Smooth muscle cell (in vitro differentiated cells): Measurements from ENCODE around the gene CACNB4. TPM values are rescaled to one million over a fixed set of nuclear protein-coding genes. Genes with fewer than 3 reads are reported as not detected.
A peak's percentile ranks its signal among the peaks of the same experiment; 100 is the strongest.

ENCODE experiments used
- DNase-seq: peaks from one replicate; lab custom pipeline; 2025; ENCODE audit not compliant: unreplicated experiment; lab: John Stamatoyannopoulos, UW
- H2AFZ ChIP-seq: fragments of 200-600 bp; sonication (generic); 2 replicates; pipeline ENCODE4 v1.6.0; 2016; ENCODE audit warnings: antibody characterized with exemption, low read depth, mild to moderate bottlenecking
- H3F3A ChIP-seq: fragments of 200-600 bp; sonication (generic); 2 replicates; pipeline ENCODE4 v1.6.0; 2017; ENCODE audit warnings: antibody characterized with exemption, low read depth
- H3K27ac ChIP-seq: fragments of 200-600 bp; sonication (generic); 2 replicates; pipeline ENCODE4 v1.5.1; 2016; ENCODE audit warnings: low read depth, mild to moderate bottlenecking
- H3K27me3 ChIP-seq: fragments of 200-600 bp; sonication (generic); 2 replicates; pipeline ENCODE4 v1.6.1; 2016; ENCODE audit warnings: low read depth, mild to moderate bottlenecking
- H3K36me3 ChIP-seq: fragments of 200-600 bp; sonication (generic); 2 replicates; pipeline ENCODE4 v1.5.1; 2016; ENCODE audit warnings: low read depth
- H3K4me1 ChIP-seq: fragments of 200-600 bp; sonication (generic); 2 replicates; pipeline ENCODE4 v1.5.1; 2016; ENCODE audit warnings: low read depth
- H3K4me2 ChIP-seq: fragments of 200-600 bp; sonication (generic); 2 replicates; pipeline ENCODE4 v1.6.0; 2016; ENCODE audit warnings: mild to moderate bottlenecking
- H3K4me3 ChIP-seq: fragments of 200-600 bp; sonication (generic); 2 replicates; pipeline ENCODE4 v1.5.1; 2016; ENCODE audit warnings: mild to moderate bottlenecking
- H3K79me2 ChIP-seq: fragments of 200-600 bp; sonication (generic); 2 replicates; pipeline ENCODE4 v1.6.0; 2016; ENCODE audit warnings: low read depth, mild to moderate bottlenecking
- H3K9ac ChIP-seq: fragments of 200-600 bp; sonication (generic); 2 replicates; pipeline ENCODE4 v1.6.0; 2016; ENCODE audit warnings: low read depth
- H3K9me3 ChIP-seq: fragments of 200-600 bp; sonication (generic); replicated peaks from 2 replicates; pipeline ENCODE4 v1.5.1; 2016; ENCODE audit warnings: low read depth
- H4K20me1 ChIP-seq: fragments of 200-600 bp; sonication (generic); 2 replicates; pipeline ENCODE4 v1.6.0; 2016; ENCODE audit warnings: low read depth
- WGBS: methylation state at CpG from one replicate; pipeline ENCODE4 v1.1.7; 2016; ENCODE audit warnings: low lambda C conversion rate; 5-methylcytosine and 5-hydroxymethylcytosine counted together
- polyA plus RNA-seq: library from polyadenylated mRNA; unstranded; fragments of >200 nt; fragmentation: Nextera tagmentation; extraction: Ambion mirVana; gene quantifications from 2 replicates; pipeline ENCODE4 v1.2.1, GENCODE V29; 2016
- total RNA-seq: library from RNA; depleted of rRNA; stranded (reverse); fragments of >200 nt; gene quantifications from 2 replicates; pipeline ENCODE4 v1.2.3, GENCODE V29; 2014
- TF ChIP-seq, protein P1 (sequence below): fragments of 200-600 bp; sonication (generic); IDR thresholded peaks from 2 replicates; pipeline ENCODE4 v1.5.1; 2017; ENCODE audit warnings: borderline replicate concordance, mild to moderate bottlenecking, antibody characterized with exemption; ENCODE audit not compliant: insufficient read depth, poor library complexity, severe bottlenecking

Gene CACNB4
- total and polyA plus RNA-seq, 2 experiments from 2014 or later: 0.06 to 1.4 TPM

DNA sequence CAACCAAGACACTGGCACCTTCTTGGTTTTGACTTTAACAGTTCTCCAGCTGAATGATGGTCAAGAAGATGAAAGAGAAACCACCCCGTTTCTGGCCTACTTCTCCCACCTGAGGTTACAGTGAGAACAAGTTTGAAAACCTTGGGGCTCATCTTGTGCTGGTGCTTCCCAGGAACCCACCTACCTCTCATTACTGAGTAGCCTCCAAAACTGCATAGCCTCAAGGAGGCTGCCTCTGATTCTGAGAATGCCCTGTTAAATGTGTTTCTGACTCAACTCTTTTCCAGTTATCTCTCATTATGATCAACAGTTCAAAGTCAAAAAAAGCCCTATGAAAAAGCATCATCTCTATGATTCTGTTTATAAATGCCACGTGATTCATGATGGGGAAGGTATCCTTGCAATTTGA, 121.9 kb downstream of the CACNB4 start:
- TF ChIP-seq, protein P1, sequence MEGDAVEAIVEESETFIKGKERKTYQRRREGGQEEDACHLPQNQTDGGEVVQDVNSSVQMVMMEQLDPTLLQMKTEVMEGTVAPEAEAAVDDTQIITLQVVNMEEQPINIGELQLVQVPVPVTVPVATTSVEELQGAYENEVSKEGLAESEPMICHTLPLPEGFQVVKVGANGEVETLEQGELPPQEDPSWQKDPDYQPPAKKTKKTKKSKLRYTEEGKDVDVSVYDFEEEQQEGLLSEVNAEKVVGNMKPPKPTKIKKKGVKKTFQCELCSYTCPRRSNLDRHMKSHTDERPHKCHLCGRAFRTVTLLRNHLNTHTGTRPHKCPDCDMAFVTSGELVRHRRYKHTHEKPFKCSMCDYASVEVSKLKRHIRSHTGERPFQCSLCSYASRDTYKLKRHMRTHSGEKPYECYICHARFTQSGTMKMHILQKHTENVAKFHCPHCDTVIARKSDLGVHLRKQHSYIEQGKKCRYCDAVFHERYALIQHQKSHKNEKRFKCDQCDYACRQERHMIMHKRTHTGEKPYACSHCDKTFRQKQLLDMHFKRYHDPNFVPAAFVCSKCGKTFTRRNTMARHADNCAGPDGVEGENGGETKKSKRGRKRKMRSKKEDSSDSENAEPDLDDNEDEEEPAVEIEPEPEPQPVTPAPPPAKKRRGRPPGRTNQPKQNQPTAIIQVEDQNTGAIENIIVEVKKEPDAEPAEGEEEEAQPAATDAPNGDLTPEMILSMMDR: no peak
- Histone ChIP-seq H3K4me2 (no peak overlapping the region), H4K20me1 (no peaks in the 10 kb centered on the region), H3F3A (peaks cover 5% of the 10 kb centered on the region), H3K9me3 (no peaks in the 10 kb centered on the region), H3K27me3 (no peaks in the 10 kb centered on the region), H2AFZ (no peak overlapping the region), H3K9ac (no peak overlapping the region), H3K27ac (no peak overlapping the region), H3K36me3 (no peaks in the 10 kb centered on the region), H3K4me1 (peaks cover 11% of the 10 kb centered on the region), H3K79me2 (no peaks in the 10 kb centered on the region), H3K4me3 (no peak overlapping the region)
- WGBS: 91% methylated on average over 2 of the region's 2 CpGs
- no peak for DNase-seq

DNA sequence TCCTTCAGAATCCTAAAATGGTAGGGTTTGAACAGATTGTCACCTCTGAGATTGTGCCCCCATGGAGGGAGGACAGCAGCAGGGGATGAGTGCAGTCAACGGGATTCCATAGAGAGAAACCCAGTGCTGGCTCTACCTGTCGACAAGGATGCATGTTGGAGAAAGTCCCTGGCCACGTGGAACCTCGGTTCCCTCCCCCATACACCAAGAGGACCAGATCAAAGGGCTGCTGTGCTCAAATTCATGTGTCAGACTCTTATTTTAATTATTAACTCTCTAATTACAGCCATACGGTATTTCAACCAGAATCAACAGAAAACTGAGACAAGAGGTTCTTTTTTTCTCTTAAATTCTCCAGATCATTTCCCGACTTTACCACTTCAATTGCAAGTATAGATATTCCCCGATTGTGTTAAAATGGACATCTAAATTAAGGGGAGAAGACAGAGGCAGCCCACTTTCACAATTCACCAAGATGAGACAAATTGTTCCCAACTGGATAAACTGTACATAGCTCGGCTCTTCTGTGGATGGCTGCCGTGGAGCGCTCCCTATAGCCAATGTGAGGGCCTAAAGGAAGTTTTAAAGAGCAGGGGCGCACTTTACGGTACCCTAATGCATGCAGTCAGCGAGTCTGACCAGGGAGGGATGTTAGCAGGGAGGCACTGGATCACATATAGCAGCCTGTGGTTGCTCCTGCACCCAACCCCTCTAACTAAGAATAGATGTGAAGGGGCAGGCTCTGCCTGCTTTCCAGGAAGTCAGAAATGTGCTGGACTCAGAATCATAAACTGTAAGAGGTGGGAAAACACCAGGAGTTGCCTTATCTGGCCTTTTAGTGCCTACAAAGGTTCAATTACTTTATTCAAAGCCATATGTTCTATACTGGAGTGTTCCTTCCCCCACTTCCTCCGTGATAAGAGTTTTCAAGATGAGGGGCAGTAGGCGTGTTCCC, 123.1 kb downstream of the CACNB4 start:
- H3K79me2 ChIP-seq: no peaks in the 10 kb centered on the region
- H3K9ac ChIP-seq: no peak overlapping the region
- no peak for DNase-seq
- H3K4me3 ChIP-seq: no peak overlapping the region
- H3K36me3 ChIP-seq: no peaks in the 10 kb centered on the region
- no peaks in the 10 kb centered on the region for H3K27me3 ChIP-seq
- no peaks in the 10 kb centered on the region for H4K20me1 ChIP-seq
- peaks cover 11% of the 10 kb centered on the region for H3K4me1 ChIP-seq
- peaks cover 5% of the 10 kb centered on the region for H3F3A ChIP-seq
- H3K9me3 ChIP-seq: no peaks in the 10 kb centered on the region
- no peak overlapping the region for H2AFZ ChIP-seq
- TF ChIP-seq, protein P1: no peak
- WGBS: 94% methylated on average over 15 of the region's 15 CpGs
- H3K27ac ChIP-seq: no peak overlapping the region
- H3K4me2 ChIP-seq: no peak overlapping the region

DNA sequence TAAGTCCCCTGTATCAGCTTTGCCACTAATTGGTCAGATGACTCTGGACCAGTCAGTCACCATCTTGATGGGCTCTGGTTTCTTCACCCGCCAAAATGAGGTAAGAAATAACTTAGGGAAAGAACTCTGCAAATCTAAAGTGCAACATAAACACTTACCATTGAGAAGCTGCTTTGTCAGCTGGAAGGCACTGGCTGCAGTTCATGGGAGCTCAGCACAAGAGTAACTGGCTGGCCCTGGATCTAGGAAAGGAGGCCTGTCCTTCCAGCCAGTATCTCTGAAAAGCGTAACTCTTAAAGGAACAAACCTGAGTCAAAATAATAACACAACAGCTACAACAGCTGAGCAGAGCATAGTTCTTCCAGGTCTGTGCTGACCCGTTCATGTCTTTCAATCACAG, 123.9 kb downstream of the CACNB4 start:
- Histone ChIP-seq H3K79me2 (no peaks in the 10 kb centered on the region), H3K4me3 (no peak overlapping the region), H3F3A (peaks cover 5% of the 10 kb centered on the region), H3K27ac (no peak overlapping the region), H3K9ac (no peak overlapping the region), H3K4me2 (no peak overlapping the region), H3K36me3 (no peaks in the 10 kb centered on the region), H3K4me1 (peaks cover 11% of the 10 kb centered on the region), H3K9me3 (no peaks in the 10 kb centered on the region), H4K20me1 (no peaks in the 10 kb centered on the region), H3K27me3 (no peaks in the 10 kb centered on the region), H2AFZ (no peak overlapping the region)
- 86% methylated on average over 3 of the region's 3 CpGs for WGBS
- DNase-seq: no peak
- TF ChIP-seq, protein P1: no peak

DNA sequence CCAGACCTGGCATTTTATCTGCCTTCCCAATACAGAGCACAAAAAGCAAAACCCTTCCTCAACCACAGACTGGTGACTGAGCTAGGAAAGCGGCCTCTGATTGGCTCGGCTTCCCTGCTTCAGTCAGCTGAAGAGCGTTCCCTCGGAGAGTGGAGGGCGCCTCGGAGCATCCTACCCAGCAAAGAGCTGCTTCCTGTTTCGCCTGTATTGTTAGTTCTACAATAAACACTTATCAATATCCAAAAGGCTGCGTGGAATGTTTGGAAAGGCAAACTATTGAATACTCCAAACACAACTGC, 125.0 kb downstream of the CACNB4 start:
- Histone ChIP-seq H3F3A (peaks cover 5% of the 10 kb centered on the region), H3K4me3 (peak overlapping the region; percentile 7), H3K27me3 (no peaks in the 10 kb centered on the region), H3K79me2 (no peaks in the 10 kb centered on the region), H3K36me3 (no peaks in the 10 kb centered on the region), H2AFZ (peak overlapping the region; percentile 35), H3K4me2 (peak overlapping the region; percentile 40), H3K9ac (no peak overlapping the region), H3K9me3 (no peaks in the 10 kb centered on the region), H3K4me1 (peaks cover 11% of the 10 kb centered on the region), H3K27ac (no peak overlapping the region), H4K20me1 (no peaks in the 10 kb centered on the region)
- TF ChIP-seq, protein P1: no peak
- DNase-seq: no peak
- 16% methylated on average over 8 of the region's 8 CpGs for WGBS
